ENCODE measurements around the gene SLC41A2. TPM values are rescaled to one million over a fixed set of nuclear protein-coding genes. Genes with fewer than 3 reads are reported as not detected.

Gene SLC41A2
- total RNA-seq (2022) = 14.6 and 15.9 TPM in 2 replicates
- Bru-seq, nascent RNA = percentile 62 among the genes with signal in this experiment
- percentile 61 among the genes with signal in this experiment for BruChase-seq, experiment 1, labeled RNA remaining after a 6-hour chase
- BruChase-seq, experiment 2, labeled RNA remaining after a 2-hour chase = percentile 63 among the genes with signal in this experiment
- long read RNA-seq, partial matches to known transcripts = 2 of 17 reads
- long read RNA-seq, other reads (novel, unspliced or antisense) = 15 of 17 reads

GRCh38 chr12:104958001-104958804, at the start of gene SLC41A2:
Gene SLC41A2, minus strand, starts transcription at chr12:104958290. Its CDS starts 29,763 bp downstream, at chr12:104928527.
- TSS peak; percentile 78 for BruUV-seq (replicated peaks)
- no peaks in the 10 kb centered on the region for H3K27me3 Mint-ChIP-seq (ENCODE audit: insufficient read depth, unreplicated experiment)
- ChIA-PET CTCF (interaction anchor here (0.7 to 3.4 kb wide), 11 partner anchors 14 to 576 kb away, joined by 3 to 11 read pairs (median 4); partner anchors contain the start of gene NOPCHAP1), POLR2A (interaction anchor here (0.6 to 3.2 kb wide), 14 partner anchors 15 to 951 kb away, joined by 3 to 20 read pairs (median 4); partner anchors contain the start of genes CHST11 and NOPCHAP1)
- no peaks in the 10 kb centered on the region for H3K36me3 Mint-ChIP-seq (ENCODE audit: insufficient read depth, unreplicated experiment)
- peak; percentile 95 for DNase-seq (ENCODE audit: unreplicated experiment)
- intact Hi-C loops (cut with micrococcal nuclease) = loop anchor here (2.0 kb wide), 1 partner anchor 501 kb away; the partner anchor contains the start of gene CHST11
- peak within 1 kb of the TSS; percentile 85 for H3K27ac Mint-ChIP-seq (ENCODE audit: low read depth, unreplicated experiment)
- peaks cover 11% of the 10 kb centered on the region for H3K4me1 Mint-ChIP-seq (ENCODE audit: insufficient read depth, unreplicated experiment)
- H3K4me3 Mint-ChIP-seq (ENCODE audit: unreplicated experiment) = peak within 1 kb of the TSS; percentile 91
- peak; percentile 25 for TF ChIP-seq CTCF (IDR thresholded peaks at IDR 0.05; ENCODE audit: unreplicated experiment)
- H3K9me3 Mint-ChIP-seq (ENCODE audit: unreplicated experiment) = no peaks in the 10 kb centered on the region

GRCh38 chr12:105001476-105001875, 43.4 kb upstream of the SLC41A2 start:
- no peak overlapping the region for H3K4me3 Mint-ChIP-seq (ENCODE audit: unreplicated experiment)
- ChIA-PET POLR2A (no interaction called here), CTCF (no interaction called here)
- no peak for DNase-seq (ENCODE audit: unreplicated experiment)
- H3K36me3 Mint-ChIP-seq (ENCODE audit: insufficient read depth, unreplicated experiment) = peaks cover 70% of the 10 kb centered on the region
- intact Hi-C loops (cut with micrococcal nuclease) = no loop called here
- no peaks in the 10 kb centered on the region for H3K27me3 Mint-ChIP-seq (ENCODE audit: insufficient read depth, unreplicated experiment)
- no TSS peak for BruUV-seq (replicated peaks)
- no peak overlapping the region for H3K27ac Mint-ChIP-seq (ENCODE audit: low read depth, unreplicated experiment)
- H3K4me1 Mint-ChIP-seq (ENCODE audit: insufficient read depth, unreplicated experiment) = peaks cover 22% of the 10 kb centered on the region
- H3K9me3 Mint-ChIP-seq (ENCODE audit: unreplicated experiment) = no peaks in the 10 kb centered on the region
- TF ChIP-seq CTCF (IDR thresholded peaks at IDR 0.05; ENCODE audit: unreplicated experiment) = no peak

GRCh38 chr12:104999347-104999685, 41.2 kb upstream of the SLC41A2 start:
- BruUV-seq (replicated peaks) = no TSS peak
- Mint-ChIP-seq H3K27me3 (ENCODE audit: insufficient read depth, unreplicated experiment) (no peaks in the 10 kb centered on the region), H3K36me3 (ENCODE audit: insufficient read depth, unreplicated experiment) (peaks cover 75% of the 10 kb centered on the region), H3K27ac (ENCODE audit: low read depth, unreplicated experiment) (no peak overlapping the region), H3K4me1 (ENCODE audit: insufficient read depth, unreplicated experiment) (peaks cover 23% of the 10 kb centered on the region), H3K4me3 (ENCODE audit: unreplicated experiment) (no peak overlapping the region), H3K9me3 (ENCODE audit: unreplicated experiment) (no peaks in the 10 kb centered on the region)
- DNase-seq (ENCODE audit: unreplicated experiment) = no peak
- intact Hi-C loops (cut with micrococcal nuclease) = no loop called here
- TF ChIP-seq CTCF (IDR thresholded peaks at IDR 0.05; ENCODE audit: unreplicated experiment) = no peak
- ChIA-PET POLR2A (no interaction called here), CTCF (no interaction called here)

All from MCF 10A (cell line).